Amniotic stem cell (primary cell): ENCODE data around the gene CD14.
A peak's percentile ranks its signal among the peaks of the same experiment; 100 is the strongest.
"Not testable (repeated sequence)": the region's sequence is repeated elsewhere in the genome, so short reads cannot be mapped to it uniquely, and the experiment has no call there.

Experiments
- DNase-seq: peaks from one replicate; lab custom pipeline; 2025; lab: John Stamatoyannopoulos, UW

The CD14 gene

DNA sequence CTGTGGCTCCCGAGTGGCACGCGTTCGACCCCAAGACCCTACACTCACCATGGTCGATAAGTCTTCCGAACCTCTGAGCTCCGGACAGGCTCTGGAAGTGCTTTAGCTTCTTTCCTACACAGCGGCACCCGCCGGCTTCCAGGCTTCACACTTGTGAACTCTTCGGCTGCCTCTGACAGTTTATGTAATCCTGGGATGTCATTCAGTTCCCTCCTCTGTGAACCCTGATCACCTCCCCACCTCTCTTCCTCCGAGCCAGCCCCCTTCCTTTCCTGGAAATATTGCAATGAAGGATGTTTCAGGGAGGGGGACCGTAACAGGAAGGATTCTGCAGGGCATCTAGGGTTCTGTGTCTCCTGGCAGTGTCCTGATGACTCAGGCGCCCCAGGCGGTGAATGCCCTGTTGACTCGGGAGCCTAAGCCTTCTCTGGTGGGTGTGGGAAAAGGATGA lies at the start of gene CD14:
TSS of gene CD14 (minus strand) at position 155 of the 451 bp plus-strand sequence. CDS start at position 51, 104 bp downstream.
- DNase-seq, result peak; percentile 14

DNA sequence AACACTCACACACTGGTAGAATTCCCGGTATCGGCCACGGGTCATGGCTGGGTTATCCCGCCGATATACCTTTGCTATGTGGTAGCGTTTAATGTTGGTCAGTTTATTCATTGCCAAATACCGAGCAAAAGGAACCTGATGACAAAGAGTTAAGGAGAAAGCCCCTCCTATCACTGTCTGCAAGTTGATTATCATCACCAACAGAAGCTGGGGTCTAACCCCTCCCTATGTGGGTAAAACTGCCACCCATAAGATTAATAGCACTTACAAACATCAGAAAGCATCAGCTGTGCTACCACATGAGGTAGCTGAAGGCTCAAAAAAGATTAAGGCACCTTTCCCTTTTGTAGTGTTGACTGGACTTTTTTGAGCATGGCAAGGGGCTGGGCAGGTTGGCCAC lies 46.0 kb upstream of the CD14 start:
- DNase-seq, result no peak

DNA sequence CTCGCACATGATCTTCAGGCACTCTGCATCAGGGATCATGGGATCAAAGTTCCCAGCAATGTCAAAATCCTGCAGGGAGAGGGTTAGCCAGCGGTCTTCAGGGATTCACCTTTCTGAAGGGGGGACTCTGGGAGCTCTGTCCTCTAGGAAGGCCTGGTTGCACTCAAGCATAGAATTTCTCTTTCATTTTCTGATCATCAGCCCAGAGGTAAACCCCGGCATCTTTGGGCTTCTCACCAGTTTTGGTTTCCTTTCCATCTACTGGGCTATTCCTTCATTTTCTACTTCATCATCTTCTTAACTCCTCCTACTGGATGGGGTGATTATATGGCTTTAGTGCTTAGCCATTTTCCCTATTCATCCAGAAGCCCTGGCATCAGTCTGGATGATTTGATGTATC lies 45.0 kb upstream of the CD14 start:
- no peak for DNase-seq

DNA sequence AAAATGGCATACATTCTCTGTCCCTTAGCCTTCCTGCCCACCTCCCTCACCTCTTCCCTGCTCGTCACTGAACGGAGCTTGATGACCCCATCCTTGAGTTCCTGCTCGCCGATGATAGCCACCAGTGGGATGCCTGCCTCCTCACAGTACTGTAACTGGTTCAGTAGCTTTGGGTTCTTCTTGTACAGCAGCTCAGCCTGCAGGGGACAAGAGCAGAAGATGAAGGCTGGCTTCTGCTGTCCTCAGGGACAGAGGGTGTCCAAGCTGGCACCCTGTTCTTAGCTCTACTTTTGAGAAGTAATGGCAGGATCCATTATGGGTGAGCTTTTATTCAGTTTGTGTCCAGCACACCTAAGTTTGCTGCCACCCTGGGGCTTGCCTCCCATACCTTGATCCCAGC lies 41.7 kb upstream of the CD14 start:
- no peak for DNase-seq

DNA sequence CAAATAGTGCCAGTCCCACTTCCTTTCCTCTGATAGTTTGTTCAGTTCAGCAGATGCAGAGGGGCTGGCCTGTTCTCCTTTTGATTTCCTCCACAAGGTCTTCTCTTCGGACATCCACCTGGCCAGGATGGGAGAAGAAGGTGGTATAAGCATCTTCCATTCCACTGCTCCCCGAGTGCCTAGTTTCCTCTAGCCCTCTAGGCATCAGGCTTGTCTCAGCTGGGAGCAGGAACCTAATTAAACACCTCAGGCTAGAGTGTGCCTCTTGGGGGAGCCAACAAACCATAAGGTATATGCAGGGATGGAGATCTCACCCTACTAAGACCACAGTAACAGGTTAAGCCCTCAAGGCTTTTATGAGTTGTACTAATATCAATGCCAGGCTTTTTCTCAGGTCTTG lies 41.2 kb upstream of the CD14 start:
- DNase-seq, result no peak

DNA sequence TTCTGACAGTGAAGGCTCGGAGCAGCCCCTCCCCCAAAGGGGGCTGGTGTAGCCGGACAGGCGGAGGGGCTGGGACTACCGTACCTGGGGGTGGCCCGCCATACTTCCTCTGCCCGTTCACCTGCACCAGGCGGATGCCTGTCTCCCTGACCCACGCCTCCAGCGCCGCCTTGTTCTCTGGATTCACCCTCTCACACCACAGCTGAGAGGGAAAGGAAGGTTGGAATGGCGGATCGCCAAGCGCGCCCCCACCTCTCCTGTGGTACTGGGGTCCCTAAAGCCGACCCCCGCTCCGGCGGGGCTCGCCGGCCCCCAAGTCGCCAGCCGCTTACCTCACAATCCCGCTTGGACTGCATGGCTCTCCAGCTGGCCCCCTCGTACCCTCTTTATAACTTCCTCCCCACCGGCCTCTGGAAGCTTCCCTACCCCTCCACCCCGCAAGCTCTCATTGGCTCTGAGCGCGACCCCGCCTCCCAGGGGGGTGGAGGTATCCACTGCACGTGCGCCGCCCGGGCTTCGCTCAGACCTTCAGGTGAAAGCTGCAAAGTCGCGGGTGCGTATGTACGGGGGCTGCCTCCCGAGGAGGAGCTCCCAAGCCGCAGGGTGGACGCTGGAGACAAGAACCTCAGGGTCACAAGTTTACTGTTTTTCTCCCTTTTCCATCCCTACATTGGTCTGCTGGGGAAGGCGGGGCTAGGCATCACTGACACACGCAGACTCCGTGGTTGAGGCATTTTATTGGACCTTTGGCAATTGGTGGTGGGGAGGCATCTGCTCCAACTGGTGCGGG lies 40.4 kb upstream of the CD14 start, which contains the start of gene DND1:
TSS of gene DND1 (minus strand) at position 390 of the 790 bp plus-strand sequence. CDS start at position 356, 34 bp downstream.
- no peak for DNase-seq

DNA sequence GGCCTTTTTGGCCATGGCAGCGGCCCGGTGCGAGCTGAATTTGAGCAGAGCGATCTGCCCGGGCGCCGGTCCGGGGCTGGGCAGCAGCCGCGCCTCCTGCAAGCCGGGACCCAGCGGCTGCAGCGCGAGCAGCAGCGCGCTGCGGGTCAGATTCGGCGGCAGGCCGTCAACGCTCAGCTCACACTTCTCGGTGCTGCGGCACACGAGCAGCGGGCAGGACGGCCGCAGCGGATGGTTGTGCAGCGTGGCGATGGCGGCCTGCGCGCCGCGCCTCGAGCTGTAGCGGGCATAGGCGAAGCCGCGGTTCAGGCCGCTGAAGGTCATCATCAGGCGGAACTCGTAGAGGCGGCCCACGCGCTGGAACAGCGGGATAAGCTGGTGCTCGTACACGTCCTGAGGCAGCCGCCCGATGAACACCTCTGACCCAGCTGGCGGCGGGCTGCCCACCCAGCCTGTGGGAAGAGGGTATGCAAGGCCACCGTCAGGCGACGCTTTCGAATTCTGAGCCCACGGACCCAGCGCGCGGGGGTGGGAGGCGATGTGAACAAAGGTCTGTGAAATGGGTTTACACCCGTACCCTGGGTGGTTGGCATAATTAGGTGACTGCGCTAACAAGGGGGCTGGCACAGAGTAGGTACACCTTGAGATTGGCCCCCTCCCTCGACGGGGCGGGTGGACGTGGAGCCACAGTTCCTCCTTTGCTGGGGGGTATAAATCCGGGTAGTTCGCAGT lies 39.6 kb upstream of the CD14 start:
- DNase-seq, result no peak

DNA sequence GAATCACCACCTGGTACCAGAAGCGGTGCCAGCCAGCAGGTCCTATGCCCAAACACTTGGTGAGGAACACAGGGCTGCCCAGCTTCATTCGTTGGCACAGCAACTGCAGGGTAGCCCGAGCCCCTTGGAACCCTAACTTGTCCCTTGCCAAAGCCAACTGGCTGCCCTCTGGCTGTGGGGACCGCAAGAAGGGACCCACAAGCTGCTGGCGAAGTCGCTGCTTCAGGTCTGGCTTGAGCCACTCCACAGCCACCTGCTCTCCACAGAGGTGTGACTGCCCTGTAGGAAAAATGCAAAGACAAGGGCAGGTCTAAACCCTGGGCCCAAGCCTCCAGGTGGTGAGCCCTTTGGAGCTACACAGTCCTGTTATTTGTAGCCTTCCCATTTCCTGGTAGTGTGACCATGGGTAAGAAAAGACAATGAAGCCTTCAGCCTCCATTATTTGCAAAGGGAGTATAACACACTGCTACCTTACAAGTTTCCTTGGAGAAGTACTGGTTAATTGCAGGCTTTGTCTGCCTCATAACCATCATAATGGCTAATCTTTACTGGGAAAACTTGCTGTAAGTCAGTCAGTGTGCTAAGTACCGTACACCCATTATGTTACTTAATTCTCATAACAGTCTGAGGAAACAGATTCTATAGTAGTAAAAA lies 38.6 kb upstream of the CD14 start:
- DNase-seq, result no peak

DNA sequence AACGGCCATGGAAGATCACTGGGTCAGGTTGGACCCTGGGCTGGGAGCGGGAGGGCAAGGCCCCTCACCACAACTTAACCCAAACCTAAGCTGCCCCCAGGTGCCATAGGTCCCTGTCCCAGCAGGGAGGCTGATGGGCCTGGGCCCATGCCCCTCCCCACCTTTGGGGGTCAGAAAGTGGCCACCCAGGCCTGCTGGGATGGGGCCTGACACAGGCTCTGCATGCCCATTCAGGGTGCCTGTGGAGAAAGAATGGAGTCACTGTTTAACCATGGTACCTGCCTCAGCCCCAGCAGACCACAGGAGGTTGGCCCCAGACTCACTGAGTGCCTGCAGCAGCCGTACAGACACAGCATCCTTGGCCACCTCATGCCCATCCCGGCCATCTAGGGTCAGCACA lies 38.1 kb upstream of the CD14 start:
- DNase-seq, result not testable (repeated sequence)

DNA sequence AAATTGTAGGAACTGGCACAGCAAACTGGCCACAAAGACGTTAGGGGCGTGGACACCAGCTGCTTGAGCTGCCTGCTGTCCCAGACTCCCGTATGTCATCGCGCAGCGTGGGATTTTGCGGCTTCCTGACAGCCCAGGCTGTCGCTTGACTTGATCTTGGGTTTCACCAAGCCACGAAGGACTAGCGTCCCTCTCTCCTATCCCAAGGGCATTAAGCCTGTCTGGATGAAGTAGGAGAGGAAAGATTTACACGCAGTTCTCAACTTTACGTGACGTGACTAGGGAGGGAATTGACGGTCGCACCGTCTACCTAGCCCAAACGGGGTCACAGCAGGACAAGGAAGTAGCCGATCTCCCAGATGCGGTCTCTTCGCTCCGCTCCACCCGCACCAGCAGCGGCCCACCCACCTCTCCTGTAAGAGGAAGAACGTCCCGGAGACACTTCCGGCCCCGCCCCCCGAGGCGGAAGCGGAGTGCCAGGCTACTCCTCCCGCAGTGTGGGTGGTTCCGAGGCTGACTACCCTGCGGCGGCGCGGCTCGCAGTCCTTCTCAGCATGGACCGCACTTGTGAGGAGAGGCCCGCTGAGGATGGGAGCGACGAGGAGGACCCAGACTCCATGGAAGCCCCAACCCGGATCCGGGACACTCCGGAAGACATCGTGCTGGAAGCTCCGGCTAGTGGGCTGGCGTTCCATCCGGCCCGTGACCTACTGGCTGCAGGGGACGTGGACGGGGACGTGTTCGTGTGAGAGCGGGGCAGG lies 31.6 kb upstream of the CD14 start, which contains the start of gene WDR55:
TSS of gene WDR55 (plus strand) at position 546 of the 761 bp plus-strand sequence. CDS start at position 555, 9 bp downstream.
- DNase-seq, result peak; percentile 76

DNA sequence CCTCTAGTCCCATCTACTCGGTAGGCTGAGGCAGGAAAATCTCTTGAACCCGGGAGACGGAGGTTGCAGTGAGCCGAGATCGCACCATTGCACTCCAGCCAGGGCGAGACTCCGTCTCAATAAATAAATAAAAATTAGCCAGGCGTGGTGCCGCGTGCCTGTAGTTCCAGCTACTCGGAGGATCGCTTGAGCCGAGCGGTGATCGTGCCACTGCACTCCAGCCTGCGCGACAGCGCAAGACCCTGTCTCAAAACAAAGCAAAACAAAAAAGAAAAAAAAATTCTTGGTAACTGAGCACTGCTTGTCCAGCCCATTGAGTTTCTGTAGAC lies 31.0 kb upstream of the CD14 start:
- DNase-seq, result no peak

DNA sequence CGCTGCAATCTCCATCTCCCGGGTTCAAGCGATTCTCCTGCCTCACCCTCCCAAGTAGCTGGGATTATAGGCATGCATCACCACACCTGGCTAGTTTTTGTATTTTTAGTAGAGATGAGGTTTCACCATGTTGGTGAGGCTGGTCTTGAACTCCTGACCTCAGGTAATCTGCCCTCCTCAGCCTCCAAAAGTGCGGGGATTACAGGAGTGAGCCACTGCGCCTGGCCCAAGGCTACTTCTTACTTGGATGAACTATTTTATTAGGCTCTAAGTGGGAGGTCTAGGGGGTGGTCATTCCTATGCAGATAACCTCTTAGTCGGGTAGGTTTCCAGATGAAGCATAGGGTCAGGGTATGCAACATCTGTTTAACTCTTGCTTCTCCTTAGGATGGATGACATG lies 27.4 kb upstream of the CD14 start:
- not testable (repeated sequence) for DNase-seq

DNA sequence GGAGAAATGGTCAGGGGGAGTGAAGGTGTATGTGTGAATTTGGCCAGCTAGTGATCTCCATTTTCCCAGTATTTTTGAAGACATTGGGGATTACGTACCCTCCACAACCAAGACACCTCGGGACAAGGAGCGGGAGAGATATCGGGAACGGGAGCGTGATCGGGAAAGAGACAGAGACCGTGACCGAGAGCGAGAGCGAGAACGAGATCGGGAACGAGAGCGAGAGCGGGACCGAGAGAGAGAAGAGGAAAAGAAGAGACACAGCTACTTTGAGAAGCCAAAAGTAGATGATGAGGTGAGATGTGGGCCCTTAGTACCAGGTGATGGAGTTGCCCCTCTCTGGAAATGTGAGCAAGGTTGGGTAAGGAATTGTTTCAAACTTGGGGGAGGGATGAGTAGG lies 25.9 kb upstream of the CD14 start:
- no peak for DNase-seq

DNA sequence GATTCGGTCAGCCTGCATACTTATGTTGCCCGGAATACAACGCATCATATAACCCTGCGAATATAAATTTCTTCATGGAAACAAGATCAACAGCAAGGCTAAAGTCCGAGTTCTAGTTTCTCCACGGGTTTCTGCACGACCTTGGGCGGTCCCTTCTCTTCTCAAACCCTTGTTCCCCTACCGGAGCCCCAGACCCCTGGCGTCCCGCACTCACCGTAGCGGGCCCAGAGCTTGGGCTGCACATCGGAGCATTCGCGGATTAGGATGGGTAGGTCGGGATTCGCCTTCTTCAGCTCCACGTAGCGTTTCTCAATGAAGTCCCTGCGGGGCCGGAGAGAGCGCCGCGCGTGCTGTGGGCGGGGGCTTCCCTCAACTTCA lies 14.1 kb upstream of the CD14 start:
- no peak for DNase-seq

DNA sequence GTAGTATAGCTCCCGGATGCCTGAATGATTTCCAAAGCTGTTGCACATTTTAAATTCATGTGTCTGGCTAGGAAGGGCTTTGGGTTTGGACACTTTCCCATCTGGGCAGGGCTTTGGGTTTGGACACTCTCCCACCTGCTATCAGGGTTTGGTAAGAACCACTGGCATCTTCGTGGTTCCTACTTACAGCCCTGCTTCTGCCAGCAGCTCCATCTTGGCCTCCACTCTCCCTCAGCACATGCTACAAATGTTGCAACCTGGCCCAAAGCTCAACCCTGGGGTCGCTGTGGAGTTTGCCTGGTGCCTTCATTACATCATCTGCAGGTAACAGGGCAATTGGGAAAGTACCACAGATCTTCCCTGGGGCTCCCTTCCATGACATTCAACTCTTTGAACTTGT lies 9.7 kb upstream of the CD14 start:
- no peak for DNase-seq

DNA sequence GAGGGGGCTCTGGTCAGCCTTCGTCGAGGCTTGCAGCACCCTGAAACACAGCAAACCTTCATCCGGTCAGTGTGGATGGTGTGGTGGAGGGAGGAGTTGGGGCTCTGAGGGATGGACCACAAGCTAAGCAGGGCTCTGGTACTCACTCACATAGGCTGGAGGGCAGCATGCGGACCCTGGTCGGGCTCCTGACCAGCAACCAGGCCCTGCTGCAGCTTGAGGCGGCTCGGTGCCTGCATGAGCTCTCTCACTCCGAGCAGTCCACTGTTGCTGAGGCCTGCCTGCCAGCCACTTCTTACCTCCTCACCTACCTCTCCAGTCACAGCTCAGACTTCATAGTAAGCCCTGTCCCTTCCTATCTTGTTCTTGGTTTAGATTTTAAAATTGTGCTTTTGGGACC lies 8.7 kb upstream of the CD14 start:
- DNase-seq, result no peak

DNA sequence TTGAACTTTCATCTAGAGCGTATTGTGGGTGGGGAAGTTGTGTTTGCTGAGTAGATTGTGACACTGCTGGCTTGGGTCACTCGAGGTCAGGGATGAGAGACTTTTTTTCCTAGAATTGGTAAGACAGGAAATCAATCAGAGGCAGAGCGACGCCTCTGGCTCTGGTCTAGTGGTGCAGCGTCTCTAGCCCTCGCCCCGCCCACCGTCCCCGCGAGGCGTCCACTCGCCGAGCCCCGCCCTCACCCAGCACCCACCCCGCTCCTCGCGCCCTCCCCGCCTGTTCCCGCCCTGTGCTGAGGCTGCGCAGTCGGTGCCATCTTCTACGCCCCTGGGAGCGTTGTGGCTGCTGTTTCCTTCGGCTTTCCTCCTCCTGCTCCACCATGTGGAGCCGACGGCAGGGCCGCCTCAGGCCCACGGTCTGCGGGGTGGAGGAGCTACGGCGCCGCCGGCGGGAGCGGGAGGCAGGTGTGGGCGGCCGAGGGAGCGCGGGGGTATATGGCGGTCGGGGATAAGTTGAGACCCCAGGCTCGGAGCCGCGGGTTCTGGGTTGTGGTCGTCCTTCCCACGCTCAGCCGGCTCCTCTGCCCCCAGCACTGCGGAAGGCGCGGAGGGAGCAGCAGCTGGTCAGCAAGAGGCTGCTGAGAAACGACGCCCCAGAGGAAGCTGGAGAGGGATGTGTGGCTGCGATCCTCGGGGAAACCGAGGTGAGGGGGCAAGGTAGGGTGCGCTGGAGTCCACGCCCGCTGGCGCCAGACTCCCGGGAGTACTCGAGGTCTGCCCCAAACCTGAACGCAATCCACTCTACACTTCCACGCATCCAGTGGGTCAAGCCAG lies 6.4 kb upstream of the CD14 start, which contains the start of gene TMCO6:
TSS of gene TMCO6 (plus strand) at position 304 of the 834 bp plus-strand sequence. CDS start at position 381, 77 bp downstream.
- DNase-seq, result peak; percentile 89

DNA sequence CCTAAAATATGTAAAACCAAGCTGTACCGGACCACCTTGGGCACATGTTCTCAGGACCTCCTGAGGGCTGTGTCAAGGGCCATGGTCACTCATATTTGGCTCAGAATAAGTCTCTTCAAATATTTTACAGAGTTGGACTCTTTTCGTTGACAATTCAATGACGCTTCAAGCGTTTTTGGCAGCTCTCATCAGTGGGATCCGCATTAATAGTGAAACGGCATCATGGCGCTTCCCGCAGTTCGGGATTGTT lies 5.8 kb upstream of the CD14 start:
- DNase-seq, result not testable (repeated sequence)

DNA sequence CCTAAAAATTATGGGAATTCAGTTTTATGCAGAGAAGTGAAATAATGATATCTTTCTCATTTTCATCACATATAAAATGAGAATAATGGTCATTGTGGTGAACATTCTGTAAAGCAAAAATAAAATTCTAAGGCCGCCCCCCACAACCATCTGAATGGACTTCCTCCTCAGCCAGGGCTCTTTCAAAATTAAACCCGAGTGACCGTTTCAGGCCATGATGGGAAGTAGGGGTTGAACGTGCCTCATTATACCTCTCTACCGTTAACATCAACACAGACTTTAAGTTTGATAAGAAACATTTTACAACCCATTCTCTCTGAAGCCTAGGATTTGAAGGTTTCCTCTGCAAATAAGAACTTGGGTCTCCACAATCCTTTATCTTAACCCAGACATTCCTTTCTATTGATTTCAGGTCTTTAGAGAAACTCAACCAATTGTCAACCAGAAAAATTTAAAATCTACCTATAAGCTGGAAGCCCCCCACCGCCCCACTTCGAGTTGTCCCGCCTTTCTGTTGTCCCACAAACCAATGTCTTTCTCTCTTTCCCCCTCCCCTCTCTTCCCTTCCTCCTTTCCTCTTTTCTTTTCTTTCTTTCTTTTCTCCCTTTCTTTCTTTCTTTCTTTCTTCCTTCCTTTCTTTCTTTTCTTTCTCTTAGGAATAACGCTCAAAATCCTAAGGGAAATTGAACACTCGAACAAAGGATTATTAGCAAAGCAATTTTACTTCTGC lies 4.6 kb upstream of the CD14 start:
- no peak for DNase-seq
